OCI-LY1 (cell line): ENCODE data around the gene HBA1.

ENCODE experiments used
- H2AFZ ChIP-seq: fragments of 200-600 bp; sonication (generic), shearing (Covaris generic); 2 replicates; pipeline ENCODE4 v1.6.0; 2014; ENCODE audit warnings: antibody characterized with exemption, mild to moderate bottlenecking, low read length
- H3F3A ChIP-seq: fragments of 200-600 bp; sonication (generic), shearing (Covaris generic); 2 replicates; pipeline ENCODE4 v1.6.0; 2014; ENCODE audit warnings: mild to moderate bottlenecking, antibody characterized with exemption, low read length, moderate library complexity; ENCODE audit not compliant: insufficient read depth
- H3K27ac ChIP-seq: fragments of 200-600 bp; sonication (generic); 2 replicates; pipeline ENCODE4 v1.5.1; 2014; ENCODE audit warnings: low read length, mixed run types, mild to moderate bottlenecking, low read depth; ENCODE audit not compliant: poor library complexity, severe bottlenecking
- H3K27me3 ChIP-seq: fragments of 200-600 bp; sonication (generic); 2 replicates; pipeline ENCODE4 v1.6.0; 2014; ENCODE audit warnings: antibody characterized with exemption, mild to moderate bottlenecking, low read length, moderate library complexity; ENCODE audit not compliant: insufficient read depth
- H3K36me3 ChIP-seq: fragments of 200-600 bp; sonication (generic); 2 replicates; pipeline ENCODE4 v1.6.1; 2014; ENCODE audit warnings: mild to moderate bottlenecking, antibody characterized with exemption, low read length, moderate library complexity, mixed read lengths; ENCODE audit not compliant: insufficient read depth
- H3K4me1 ChIP-seq: fragments of 200-600 bp; sonication (generic); 2 replicates; pipeline ENCODE4 v1.5.1; 2014; ENCODE audit warnings: mild to moderate bottlenecking, low read length, moderate library complexity; ENCODE audit not compliant: insufficient read depth, severe bottlenecking
- H3K4me2 ChIP-seq: fragments of 200-600 bp; sonication (generic), shearing (Covaris generic); 2 replicates; pipeline ENCODE4 v1.6.1; 2014; ENCODE audit warnings: low read length
- H3K4me3 ChIP-seq: fragments of 200-600 bp; sonication (generic); 2 replicates; pipeline ENCODE4 v1.5.1; 2014; ENCODE audit warnings: low read length, low read depth, mild to moderate bottlenecking, mixed read lengths; ENCODE audit not compliant: poor library complexity, severe bottlenecking
- H3K79me2 ChIP-seq: fragments of 200-600 bp; shearing (Covaris generic); 2 replicates; pipeline ENCODE4 v1.6.1; 2016; ENCODE audit warnings: mixed run types, low read length, mixed read lengths; ENCODE audit not compliant: insufficient read depth
- H3K9ac ChIP-seq: fragments of 200-600 bp; sonication (generic), shearing (Covaris generic); 2 replicates; pipeline ENCODE4 v1.6.1; 2014; ENCODE audit warnings: mild to moderate bottlenecking, low read length, mixed read lengths
- H3K9me2 ChIP-seq: fragments of 200-600 bp; sonication (generic), shearing (Covaris generic); 2 replicates; pipeline ENCODE4 v1.6.1; 2014; ENCODE audit warnings: low read depth, mild to moderate bottlenecking, low read length, mixed read lengths
- H3K9me3 ChIP-seq: fragments of 200-600 bp; shearing (Covaris generic); 2 replicates; pipeline ENCODE4 v1.6.1; 2014; ENCODE audit warnings: low read length, mixed read lengths
- H4K20me1 ChIP-seq: fragments of 200-600 bp; sonication (generic), shearing (Covaris generic); 2 replicates; pipeline ENCODE4 v1.6.0; 2016; ENCODE audit warnings: mild to moderate bottlenecking, low read length; ENCODE audit not compliant: insufficient read depth
- CTCF ChIP-seq: fragments of 200-600 bp; sonication (generic), shearing (Covaris generic); IDR thresholded peaks from 2 replicates; pipeline ENCODE4 v1.5.1; 2017; ENCODE audit warnings: mild to moderate bottlenecking, antibody characterized with exemption, low read length, moderate library complexity, mixed read lengths
- EZH2 ChIP-seq: fragments of 200-600 bp; sonication (generic), shearing (Covaris generic); IDR thresholded peaks from 2 replicates; pipeline ENCODE4 v1.8.0; 2017; ENCODE audit warnings: borderline replicate concordance, mixed run types, mild to moderate bottlenecking, antibody characterized with exemption, low read length, moderate library complexity, mixed read lengths

The HBA1 gene

GRCh38 chr16:183005-183404 is 6.5 kb downstream of the HBA1 start:
- H3K27me3 ChIP-seq = no peaks in the 10 kb centered on the region
- H4K20me1 ChIP-seq = no peaks in the 10 kb centered on the region
- H3F3A ChIP-seq = no peaks in the 10 kb centered on the region
- no peaks in the 10 kb centered on the region for H3K9me2 ChIP-seq
- no peak overlapping the region for H3K27ac ChIP-seq
- no peaks in the 10 kb centered on the region for H3K9me3 ChIP-seq
- H3K4me1 ChIP-seq = peaks cover 5% of the 10 kb centered on the region
- no peak overlapping the region for H2AFZ ChIP-seq
- no peaks in the 10 kb centered on the region for H3K79me2 ChIP-seq
- H3K4me3 ChIP-seq = no peak overlapping the region
- H3K9ac ChIP-seq = no peak overlapping the region
- TF ChIP-seq EZH2 = no peak
- no peak for TF ChIP-seq CTCF
- no peak overlapping the region for H3K4me2 ChIP-seq
- H3K36me3 ChIP-seq = peaks cover 19% of the 10 kb centered on the region

GRCh38 chr16:185213-185612 is 8.7 kb downstream of the HBA1 start:
- Histone ChIP-seq H3K9me2 (no peaks in the 10 kb centered on the region), H3K4me3 (no peak overlapping the region), H2AFZ (no peak overlapping the region), H3K79me2 (no peaks in the 10 kb centered on the region), H3K27ac (no peak overlapping the region), H3K36me3 (peaks cover 38% of the 10 kb centered on the region), H3K9me3 (no peaks in the 10 kb centered on the region), H3K9ac (no peak overlapping the region), H3K27me3 (no peaks in the 10 kb centered on the region), H3K4me1 (peaks cover 5% of the 10 kb centered on the region), H4K20me1 (no peaks in the 10 kb centered on the region), H3F3A (no peaks in the 10 kb centered on the region), H3K4me2 (no peak overlapping the region)
- TF ChIP-seq EZH2 (no peak), CTCF (no peak)

GRCh38 chr16:185691-186090 is 9.2 kb downstream of the HBA1 start:
- Histone ChIP-seq H3K79me2 (no peaks in the 10 kb centered on the region), H3K9ac (no peak overlapping the region), H4K20me1 (no peaks in the 10 kb centered on the region)

More at GRCh38 chr16:185691-186090, 9.2 kb downstream of the HBA1 start:
- Histone ChIP-seq H3K9me3 (no peaks in the 10 kb centered on the region), H3K36me3 (peaks cover 43% of the 10 kb centered on the region), H3F3A (no peaks in the 10 kb centered on the region), H3K27ac (no peak overlapping the region), H3K4me2 (no peak overlapping the region), H3K4me1 (peaks cover 5% of the 10 kb centered on the region), H2AFZ (no peak overlapping the region), H3K9me2 (no peaks in the 10 kb centered on the region), H3K27me3 (no peaks in the 10 kb centered on the region), H3K4me3 (no peak overlapping the region)
- TF ChIP-seq EZH2 (no peak), CTCF (no peak)
